HG03139 (cell line): ENCODE measurements around the gene ZNF385A.
"Not testable (repeated sequence)": the region's sequence is repeated elsewhere in the genome, so short reads cannot be mapped to it uniquely, and the experiment has no call there.

ENCODE experiments used
- ATAC-seq: cut with Tn5 transposase; IDR thresholded peaks from one replicate; pipeline ENCODE4 v1.9.1; 2021; ENCODE audit not compliant: unreplicated experiment

The ZNF385A gene

DNA sequence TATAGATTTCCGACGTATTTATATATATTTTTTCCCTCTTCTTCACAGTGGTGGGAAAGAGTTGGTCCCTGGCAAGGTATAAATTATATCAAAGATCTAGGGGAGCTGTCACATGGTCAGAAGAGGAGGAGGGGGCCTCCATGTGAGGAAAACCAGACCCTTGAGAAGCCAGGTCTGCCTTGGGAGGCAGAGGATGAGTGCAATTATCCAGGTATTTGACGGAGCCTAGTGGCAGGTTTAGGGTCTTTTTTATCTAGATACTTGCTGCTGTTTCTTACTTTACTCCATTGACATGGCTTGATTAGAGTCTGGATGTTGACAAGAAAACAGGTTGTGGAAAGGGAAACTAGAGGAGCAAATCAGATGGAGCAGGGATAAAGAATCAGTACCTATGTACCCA, 54.1 kb downstream of the ZNF385A start:
- no peak for ATAC-seq

GRCh38 chr12:54329759-54330158, 54.8 kb downstream of the ZNF385A start:
- no peak for ATAC-seq

- no peak for ATAC-seq
Measured at GRCh38 chr12:54328595-54329337, 55.8 kb downstream of the ZNF385A start.

- not testable (repeated sequence) for ATAC-seq
Measured at GRCh38 chr12:54325442-54326109, 59.0 kb downstream of the ZNF385A start.

- peak; percentile 98 for ATAC-seq
Measured at GRCh38 chr12:54324617-54325441, 59.7 kb downstream of the ZNF385A start, which contains the start of gene COPZ1. TSS of gene COPZ1 (plus strand) at chr12:54325131. CDS start at chr12:54325164, 33 bp downstream.

DNA sequence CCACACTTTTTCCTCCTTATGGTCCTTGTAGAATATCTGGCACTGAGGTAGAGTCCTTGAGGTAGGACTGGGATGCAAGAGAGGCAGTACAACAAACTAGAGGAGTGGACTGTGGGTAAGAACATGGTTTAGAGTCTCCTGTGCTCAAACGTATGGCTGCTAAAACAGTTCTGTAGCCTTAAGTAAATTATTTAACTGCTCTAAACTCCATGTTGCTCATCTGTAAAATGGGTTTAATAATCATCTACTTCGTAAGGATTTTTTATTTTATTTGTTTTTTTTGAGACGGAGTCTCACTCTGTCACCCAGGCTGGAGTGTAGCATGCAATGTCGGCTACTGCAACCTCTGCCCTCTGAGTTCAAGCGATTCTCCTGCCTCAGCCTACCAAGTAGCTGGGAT, 63.2 kb downstream of the ZNF385A start:
- no peak for ATAC-seq
